ENCODE data around the gene C10orf71.

Gene C10orf71

DNA sequence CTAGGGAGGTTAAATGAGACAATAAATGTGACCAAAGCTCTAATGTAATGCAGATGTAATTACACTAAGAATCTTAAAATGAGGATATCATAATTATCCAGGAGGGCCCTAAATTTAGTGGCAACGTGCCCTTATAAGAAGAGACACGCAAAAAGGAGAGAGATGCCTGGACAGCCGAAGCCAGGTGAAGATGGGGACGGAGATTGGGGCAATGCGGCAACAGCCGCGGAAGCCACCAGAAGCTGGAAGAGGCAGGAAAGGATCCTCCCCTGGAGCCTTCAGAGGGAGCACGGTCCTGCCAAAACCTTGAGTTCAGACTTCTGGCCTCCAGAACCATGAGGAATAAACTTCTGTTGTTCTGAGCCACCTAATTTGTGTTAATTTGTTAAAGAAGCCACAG lies 25.3 kb upstream of the C10orf71 start:
- DNase-seq (ENCODE audit: extremely low read depth in 1 of 2, low read depth in 1 of 2): no peak

DNA sequence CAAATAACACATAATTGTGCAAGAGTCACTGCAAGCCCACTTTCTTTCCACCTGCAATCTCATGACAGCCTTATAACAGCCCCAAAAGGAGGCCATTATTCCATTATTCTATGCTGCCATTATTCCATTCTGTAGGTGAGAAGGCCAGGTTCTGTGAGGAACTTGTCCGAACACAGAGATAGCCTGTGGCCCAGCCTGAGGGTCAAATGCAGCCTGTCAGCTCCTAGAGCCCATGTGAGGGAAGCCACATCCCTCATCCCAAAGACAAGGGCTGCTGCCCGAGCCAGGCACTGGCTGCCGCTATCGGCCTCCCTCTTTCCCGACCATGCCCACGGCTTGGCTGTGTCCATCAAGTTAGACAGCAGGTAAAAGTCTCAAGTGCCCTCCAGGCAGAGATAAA lies 24.1 kb upstream of the C10orf71 start:
- DNase-seq (ENCODE audit: extremely low read depth in 1 of 2, low read depth in 1 of 2): no peak

DNA sequence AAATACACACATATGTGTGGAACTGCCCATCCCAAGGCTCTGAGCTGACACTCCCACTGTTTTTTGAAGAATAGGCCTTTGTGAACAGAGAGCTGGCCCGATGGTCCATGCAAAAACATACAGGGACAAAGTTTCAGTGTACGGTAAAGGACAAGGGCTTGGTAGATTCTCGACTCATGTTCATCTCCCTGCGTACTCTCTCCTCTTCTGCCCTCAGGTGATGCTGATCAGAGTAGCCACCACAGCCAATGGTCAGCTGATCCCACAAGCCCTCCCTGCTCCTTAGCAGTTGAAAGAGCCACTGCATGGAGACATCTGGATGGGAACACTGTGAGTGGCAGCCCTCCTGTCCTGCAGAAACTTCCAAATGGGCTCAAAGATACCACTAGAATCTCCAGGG lies 23.1 kb upstream of the C10orf71 start:
- no peak for DNase-seq (ENCODE audit: extremely low read depth in 1 of 2, low read depth in 1 of 2)

DNA sequence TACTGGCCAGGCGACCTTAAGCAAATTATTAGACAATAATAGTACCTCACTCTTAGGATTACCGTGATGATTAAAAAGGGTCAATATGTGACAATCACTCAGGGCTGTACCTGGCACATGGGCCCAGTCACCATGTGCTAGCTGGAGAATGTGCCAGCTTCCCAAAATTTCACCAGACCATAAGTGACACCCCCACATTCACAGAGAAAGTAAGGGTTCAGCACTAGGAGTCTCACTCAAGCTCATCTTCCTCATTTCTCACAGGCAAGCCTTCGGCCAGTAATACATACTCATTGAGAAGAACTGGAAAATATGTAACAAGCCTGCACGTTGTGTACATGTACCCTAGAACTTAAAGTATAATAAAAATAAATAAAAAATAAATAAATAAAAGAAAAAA lies 22.4 kb upstream of the C10orf71 start:
- no peak for DNase-seq (ENCODE audit: extremely low read depth in 1 of 2, low read depth in 1 of 2)

DNA sequence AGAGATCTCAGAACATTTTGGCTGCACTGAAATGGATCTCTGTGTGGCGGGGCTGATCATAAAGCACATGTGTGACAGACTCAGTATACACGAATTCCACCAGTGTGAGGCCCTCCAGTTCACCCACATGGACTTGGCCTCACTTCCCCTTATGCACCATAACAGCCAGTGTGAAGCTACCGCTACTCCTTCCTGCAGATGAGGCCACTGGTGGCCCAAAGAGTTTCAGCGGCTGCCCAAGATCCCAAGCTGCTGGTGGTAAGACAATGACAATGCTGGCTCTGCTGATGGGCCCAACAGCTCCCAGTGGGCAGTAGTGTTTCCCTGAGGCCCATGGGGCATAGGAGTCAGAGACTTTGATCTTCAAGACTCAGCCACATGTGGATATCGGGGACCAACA lies 21.0 kb upstream of the C10orf71 start:
- DNase-seq (ENCODE audit: extremely low read depth in 1 of 2, low read depth in 1 of 2): no peak

DNA sequence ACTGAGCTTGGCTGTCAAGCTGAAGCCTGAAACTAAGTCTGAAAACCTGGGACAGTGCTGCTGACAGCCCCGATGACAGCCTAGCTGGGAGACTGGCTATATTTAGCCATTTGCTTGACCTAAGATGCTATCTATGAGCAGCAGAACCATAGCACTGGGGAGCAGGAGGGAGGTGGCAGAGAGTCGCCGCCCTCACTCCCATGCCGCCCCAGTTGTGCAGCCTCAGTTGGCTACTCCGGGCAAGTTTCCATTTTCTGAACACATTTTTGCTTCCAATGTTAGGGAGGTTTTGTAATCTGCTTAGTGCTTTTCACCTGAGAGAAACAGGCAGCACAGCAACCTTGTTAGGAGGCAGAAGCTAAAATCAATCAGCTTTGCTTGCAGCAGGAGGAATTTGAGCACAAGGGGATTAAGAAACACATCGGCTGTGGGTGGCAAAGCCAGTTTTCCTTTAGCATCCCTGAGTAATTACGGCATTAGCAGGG lies 20.4 kb upstream of the C10orf71 start:
- DNase-seq (ENCODE audit: extremely low read depth in 1 of 2, low read depth in 1 of 2): no peak

DNA sequence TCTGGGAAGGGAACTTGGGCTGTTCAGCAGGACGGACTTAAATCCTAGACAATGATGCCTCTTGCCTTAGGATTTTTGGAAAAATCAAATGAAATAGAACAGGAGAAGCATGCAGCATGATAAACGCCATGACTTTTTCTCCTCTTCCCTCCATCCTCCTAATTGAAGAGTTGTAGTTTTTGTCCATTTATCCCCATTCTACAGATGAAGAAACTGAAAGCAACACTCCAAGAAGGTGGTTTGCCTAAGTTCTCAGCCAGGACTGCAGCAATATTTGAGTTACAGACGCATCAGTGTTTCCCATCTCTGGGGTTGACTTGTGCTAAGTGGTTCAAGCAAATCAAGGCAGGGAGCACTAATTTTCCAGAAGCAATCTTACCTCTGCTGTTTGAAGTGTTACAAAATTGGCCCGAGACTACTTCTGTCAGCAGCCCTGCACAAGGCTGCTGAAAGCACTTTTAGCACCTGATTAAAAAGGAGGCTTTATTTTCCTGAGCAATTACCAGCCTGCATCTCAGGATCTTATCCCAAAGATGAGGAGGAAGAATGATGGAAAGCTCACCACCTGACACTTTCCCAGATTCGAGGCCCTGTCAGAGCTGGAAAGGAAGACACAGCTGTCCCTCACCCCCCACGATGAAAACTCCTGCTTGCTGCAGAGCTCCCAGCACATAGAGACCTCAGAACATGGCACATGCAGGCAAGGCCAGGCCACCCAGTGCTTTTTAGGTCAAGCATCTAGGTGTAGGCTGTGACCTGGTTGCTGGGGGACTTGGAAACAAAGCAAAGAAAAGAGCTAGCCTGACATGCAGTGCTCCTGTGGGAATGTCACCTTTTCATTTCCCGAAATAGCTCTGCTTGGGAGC lies 19.7 kb upstream of the C10orf71 start:
- no peak for DNase-seq (ENCODE audit: extremely low read depth in 1 of 2, low read depth in 1 of 2)

DNA sequence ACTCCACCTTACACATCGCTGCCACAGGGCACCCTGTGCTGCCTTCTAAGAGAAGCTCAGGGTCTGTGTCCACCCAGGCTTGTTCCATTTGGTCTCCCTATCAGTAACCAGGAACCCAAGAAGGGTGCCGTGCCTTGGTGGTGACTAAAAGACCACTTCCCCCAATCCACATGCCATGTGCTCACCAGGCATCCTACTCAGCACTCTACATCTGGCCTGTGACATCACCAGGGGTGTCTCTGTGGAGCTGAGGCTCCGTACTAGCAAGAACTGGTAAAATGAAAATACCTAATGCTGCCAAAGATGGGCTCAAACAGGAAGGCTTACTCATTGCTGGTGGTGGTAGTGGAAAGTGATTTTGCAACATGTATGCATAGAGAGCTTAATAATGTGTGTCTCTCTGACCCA lies 19.0 kb upstream of the C10orf71 start:
- no peak for DNase-seq (ENCODE audit: extremely low read depth in 1 of 2, low read depth in 1 of 2)

DNA sequence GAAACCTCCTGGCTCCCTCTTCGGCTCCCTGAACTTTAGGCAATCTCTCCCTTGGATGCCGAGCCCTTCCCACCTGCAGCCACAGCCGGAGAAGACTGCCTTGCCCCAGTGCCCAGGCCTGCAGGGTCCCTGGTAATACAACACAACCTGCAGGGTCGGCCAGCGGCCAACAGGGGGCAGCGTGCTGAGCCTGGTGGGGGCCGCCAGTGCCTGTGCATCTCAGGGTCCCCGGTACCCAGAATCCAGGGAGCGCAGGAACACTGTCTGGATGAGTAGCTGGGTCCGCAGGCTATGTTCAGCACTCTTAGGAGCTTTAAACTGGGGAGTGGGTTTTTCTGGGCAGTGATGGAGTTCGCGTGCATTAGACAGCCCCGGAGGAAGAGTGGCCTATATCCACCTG lies 17.5 kb upstream of the C10orf71 start:
- no peak for DNase-seq (ENCODE audit: extremely low read depth in 1 of 2, low read depth in 1 of 2)

DNA sequence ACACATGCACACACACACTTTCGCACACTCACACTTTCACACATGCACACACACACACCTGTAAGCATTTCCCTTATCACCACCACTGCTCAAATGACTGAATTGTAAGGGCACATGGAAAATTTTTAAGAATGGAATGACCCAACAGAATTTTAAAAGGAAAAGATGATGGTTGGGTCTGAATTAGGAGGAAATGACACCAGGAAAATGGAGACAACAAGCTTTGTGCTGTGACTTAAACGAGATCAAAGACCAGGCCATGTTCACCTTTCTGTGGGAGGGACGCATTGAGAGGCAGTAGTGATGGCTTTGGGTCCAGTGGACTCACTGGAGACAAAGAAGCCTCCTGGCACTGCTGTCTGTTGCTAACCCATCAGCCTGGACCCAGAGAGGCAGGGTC lies 16.7 kb upstream of the C10orf71 start:
- DNase-seq (ENCODE audit: extremely low read depth in 1 of 2, low read depth in 1 of 2): no peak

DNA sequence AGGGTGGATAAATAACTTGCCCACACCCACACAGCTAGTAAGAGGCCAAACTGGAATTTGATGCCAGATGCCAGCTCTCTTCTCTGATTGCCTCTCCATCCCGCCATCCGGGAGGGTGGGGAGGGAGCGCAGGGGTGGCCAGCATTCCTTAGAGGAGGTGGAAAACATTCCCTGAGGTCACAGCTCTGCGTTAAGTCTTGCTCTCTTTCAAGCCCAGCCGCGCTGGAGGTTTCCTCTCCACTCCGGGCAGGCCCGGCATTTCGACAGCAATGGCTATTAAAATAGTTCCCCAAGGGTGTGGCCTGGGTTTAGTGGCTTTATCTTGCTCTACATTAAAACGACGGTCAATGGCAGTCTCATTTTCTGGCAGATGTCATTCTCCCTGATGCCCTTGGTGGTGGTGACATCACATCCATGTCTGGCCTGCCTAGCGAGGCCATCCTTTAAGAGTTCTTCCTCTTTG lies 16.1 kb upstream of the C10orf71 start:
- no peak for DNase-seq (ENCODE audit: extremely low read depth in 1 of 2, low read depth in 1 of 2)

DNA sequence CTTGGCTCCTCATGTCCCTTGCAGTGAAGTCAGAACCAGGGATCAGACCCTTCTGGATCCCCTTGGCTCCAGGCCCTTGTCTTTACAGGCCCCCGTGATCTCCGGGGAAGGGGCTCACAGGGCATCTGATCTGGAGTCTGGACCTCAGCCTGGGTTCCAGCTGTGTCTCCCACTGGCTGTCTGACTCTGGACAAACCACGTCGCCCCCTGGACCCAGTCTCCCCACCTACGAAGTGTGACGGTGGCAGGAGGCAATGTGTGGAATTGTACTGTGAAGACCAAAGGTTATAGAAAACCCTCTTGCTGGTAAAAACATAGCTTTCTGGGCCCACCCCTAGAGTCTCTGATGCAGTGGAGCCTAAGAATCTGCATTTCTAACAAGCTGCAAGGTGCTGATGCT lies 15.5 kb upstream of the C10orf71 start:
- no peak for DNase-seq (ENCODE audit: extremely low read depth in 1 of 2, low read depth in 1 of 2)

DNA sequence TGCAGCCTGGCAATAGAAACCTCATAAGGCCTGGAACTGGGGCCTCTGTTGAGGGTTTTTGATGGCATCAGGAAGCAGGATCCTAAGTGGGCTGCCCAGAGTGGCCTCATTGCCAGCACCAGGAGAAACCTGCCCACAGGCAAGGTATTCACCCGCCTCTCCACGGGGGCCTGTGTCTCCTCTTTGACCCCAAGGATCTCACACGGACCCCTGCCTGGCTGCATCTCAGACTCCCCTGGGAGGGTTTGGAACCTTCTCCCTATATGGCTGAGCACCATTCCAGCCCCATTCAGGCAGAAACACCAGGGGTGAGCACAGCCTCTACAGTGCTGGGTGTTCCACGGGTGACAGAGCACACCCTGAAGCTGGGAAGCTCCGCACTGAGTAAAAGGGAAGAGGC lies 14.6 kb upstream of the C10orf71 start:
- DNase-seq (ENCODE audit: extremely low read depth in 1 of 2, low read depth in 1 of 2): no peak

DNA sequence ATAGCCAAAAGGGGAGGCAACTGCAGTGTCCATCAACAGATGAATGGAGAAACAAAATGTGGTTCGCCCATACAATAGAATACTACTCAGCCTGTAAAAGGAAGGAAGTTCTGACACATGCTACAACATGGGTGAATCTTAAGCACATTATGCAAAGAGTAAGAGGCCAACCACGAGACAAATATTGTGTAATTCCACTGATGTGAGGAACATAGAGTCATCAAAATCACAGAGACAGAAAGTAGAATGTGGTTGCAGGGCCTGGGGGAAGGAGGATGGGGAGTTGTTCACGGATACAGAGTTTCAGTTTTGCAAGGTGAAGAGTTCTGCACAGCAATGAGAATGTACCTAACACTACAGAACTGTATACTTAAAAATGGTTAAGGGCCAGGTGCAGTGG lies 13.7 kb upstream of the C10orf71 start:
- no peak for DNase-seq (ENCODE audit: extremely low read depth in 1 of 2, low read depth in 1 of 2)

DNA sequence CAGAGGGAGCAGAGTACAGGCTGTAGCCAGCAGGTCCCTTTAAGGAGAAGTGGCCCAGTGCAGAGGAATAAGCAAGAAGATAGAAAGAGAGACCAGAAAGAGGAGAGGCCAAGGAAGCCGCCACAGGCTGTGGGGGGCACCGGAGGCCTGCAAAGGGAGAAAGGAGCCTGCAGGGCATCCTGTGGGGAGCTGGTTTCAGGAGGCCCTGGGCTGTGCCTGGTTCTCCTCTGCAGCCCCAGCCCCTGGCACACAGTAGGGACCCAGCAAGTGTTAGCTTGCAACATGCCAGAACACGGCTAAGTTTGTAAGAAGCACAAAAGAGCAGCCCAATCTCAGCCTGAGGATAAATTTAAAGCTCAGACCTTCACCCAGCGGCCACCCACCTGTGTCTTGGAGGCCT lies 12.3 kb upstream of the C10orf71 start:
- no peak for DNase-seq (ENCODE audit: extremely low read depth in 1 of 2, low read depth in 1 of 2)

DNA sequence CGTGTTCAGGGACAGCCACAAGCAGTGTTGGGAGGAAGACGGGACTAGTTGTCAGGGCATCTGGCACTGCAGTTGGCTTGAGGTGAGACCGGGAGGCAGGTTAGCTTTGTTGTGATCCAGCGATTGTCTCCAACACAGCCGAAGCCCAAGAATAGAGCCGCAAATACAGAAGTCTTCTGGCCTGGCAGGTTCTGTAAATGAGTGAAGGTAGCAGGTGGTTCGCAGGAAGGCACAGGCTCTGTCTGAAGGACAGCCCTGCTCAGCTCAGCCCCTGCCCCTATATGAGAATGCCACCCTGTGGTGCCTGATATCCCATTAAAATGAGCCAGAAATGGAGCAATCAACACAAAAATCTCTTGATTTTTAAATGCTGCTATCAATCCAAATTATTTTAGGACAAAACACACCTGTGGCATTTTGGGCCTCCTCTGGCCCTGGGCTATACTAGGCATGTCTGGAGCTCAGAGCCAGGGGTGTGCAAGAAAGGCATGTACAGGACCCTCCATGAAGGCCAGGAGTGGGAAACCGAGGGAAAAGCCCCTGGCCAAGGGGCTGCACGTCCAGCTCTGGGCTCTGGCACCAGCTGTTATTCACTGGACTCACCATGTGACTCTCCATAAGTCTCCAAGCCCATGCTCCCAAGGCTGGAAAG lies 11.2 kb upstream of the C10orf71 start:
- no peak for DNase-seq (ENCODE audit: extremely low read depth in 1 of 2, low read depth in 1 of 2)

DNA sequence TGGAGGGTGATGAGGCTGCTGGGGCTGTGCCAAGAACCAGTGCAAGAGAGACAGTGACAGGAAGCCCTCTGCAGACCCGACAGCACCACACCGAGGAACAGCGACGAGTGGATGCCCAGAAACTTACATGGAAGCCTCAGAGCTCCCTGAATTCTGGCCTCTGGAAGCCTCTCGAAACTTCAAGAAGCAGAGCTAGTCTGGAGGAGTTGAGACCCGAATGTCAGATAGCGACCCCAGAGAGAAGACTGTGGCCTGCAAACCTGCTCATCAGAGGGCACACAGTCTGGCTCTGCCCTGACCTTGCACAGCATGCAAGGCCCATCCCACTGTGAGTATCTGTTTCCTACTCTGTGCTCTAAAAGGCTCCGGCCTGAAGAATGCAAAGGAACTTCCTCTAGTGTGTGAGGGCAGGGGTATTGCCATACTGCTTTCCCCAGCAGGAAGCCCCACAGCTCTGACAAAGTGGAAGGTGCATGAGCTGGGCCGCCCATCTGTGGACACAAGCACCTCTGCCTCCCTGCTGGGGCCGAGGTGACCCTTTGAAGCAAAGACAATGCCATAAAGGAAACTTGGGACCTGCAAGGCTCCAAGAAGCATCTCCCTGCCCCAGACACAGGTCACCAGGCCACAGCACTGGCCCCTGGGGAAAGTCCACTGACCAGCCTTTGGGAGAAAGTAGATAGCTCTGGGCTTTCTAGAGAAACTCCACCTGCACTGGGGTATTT lies 10.5 kb upstream of the C10orf71 start:
- no peak for DNase-seq (ENCODE audit: extremely low read depth in 1 of 2, low read depth in 1 of 2)

DNA sequence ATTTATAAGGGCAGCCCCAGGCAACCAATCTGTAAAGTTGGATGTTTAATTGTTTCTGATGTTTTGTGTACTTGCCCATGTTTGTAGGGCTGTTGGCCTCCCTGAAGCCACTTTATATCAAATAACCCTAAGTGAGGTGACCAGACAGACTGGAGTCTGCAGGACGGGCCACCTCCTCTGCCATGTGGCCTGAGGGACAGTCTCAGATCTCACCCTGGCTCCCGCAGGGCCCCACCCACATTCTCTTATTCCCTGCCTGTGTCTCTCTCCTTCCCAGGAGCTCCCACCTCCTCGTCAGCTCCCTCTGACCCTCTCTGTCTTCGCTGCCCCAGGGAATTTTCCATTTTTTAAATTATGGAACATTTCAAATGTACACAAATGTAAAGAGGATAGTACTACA lies 9.5 kb upstream of the C10orf71 start:
- DNase-seq (ENCODE audit: extremely low read depth in 1 of 2, low read depth in 1 of 2): no peak

DNA sequence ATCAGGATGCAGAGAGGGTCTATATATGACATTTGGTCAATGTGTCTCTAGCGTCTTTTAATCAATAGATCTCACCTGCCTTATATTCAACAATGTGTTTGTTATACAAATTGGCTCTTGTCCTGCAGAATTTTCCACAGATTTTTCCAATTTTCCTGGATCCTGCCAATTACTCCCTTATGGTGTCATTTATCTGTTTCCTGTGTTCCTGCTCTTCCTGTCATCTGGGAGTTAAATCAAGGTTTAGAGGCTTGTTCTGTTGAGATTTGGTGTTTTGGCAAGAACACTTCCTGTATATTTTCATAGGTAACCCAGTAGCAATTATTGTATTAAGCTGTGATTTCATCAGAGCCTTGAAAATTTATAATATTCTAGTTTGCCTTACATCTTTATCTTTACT lies 8.8 kb upstream of the C10orf71 start:
- no peak for DNase-seq (ENCODE audit: extremely low read depth in 1 of 2, low read depth in 1 of 2)

DNA sequence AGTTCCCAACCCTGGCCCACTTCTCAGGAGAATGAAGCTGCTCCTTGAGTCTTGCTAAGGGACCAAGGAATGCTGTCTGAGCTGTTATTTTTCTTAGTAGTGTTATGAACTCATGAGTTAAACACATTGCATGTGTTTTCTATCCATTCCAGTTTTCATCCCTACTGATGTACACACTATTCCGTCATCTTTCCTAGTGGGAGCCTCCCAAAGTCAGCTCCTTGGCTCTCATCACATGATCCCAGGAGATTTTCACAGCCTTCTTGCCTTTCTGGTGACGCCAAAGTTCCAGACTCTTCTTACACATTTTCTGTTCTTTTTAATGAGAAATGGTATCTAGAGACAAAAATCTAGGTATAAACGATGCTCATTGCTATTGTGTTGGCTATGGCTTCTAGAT lies 8.4 kb upstream of the C10orf71 start:
- no peak for DNase-seq (ENCODE audit: extremely low read depth in 1 of 2, low read depth in 1 of 2)

DNA sequence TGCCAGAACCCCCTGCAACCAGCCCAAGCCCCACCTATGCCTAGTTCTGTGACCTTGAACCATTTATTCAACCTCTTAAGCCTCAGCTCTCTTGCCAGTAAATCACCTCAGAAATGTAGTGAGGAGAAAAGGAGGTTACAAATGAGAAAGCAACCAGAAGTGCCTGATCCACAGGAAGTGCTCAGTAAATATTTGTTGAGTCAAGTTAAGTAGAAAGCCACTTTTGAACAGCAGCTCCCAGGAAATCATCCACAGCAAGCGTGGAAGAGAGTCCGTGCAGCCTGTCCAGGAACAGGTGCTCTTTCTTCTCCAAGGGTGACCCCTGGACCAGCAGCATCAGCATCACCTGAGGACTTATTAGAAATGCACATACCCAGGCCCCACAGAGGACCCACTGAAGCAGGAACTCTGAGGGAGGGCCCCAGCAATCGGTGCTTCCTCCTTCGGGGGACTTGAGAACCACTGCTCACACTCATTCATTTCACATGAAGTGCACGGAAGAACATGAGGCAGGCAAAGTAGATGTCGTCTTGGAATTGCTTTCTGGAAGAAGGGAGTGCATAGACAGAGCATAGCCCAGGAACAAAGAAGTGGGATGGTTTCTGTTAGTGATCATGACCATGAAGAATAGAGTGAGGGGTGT lies 6.3 kb upstream of the C10orf71 start:
- no peak for DNase-seq (ENCODE audit: extremely low read depth in 1 of 2, low read depth in 1 of 2)

All from activated CD8-positive, alpha-beta memory T cell treated with anti-CD3 and anti-CD28 coated beads for 1 hour (primary cell).